Fibroblast of lung (primary cell): ENCODE results near the gene GRB10. TPM values are rescaled to one million over a fixed set of nuclear protein-coding genes. Genes with fewer than 3 reads are reported as not detected.

Experiments
- DNase-seq, 2 donors: peaks; one replicate each; pipeline versions ENCODE4 v3.0.0 to v3.0.0-alpha.2; 2010; ENCODE audit warnings: low read depth in 2 of 2
- H2AFZ ChIP-seq: 2 replicates; pipeline ENCODE4 v1.5.1; 2012; ENCODE audit warnings: low read length, control low read depth, inconsistent platforms
- H3K27ac ChIP-seq: 2 replicates; pipeline ENCODE4 v1.5.1; 2011; ENCODE audit warnings: low read length, control low read depth; ENCODE audit not compliant: insufficient read depth
- H3K27me3 ChIP-seq: 2 replicates; pipeline ENCODE4 v1.5.1; 2011; ENCODE audit warnings: mild to moderate bottlenecking, low read length; ENCODE audit not compliant: control insufficient read depth, insufficient read depth
- H3K36me3 ChIP-seq: 2 replicates; pipeline ENCODE4 v1.5.1; 2011; ENCODE audit warnings: low read length; ENCODE audit not compliant: control insufficient read depth, insufficient read depth
- H3K4me1 ChIP-seq: 2 replicates; pipeline ENCODE4 v1.5.1; 2011; ENCODE audit warnings: low read length; ENCODE audit not compliant: control insufficient read depth, insufficient read depth; ENCODE audit errors: extremely low read depth
- H3K4me2 ChIP-seq: 2 replicates; pipeline ENCODE4 v1.5.1; 2011; ENCODE audit warnings: low read length, control low read depth; ENCODE audit not compliant: insufficient read depth; ENCODE audit errors: extremely low read depth
- H3K4me3 ChIP-seq, 4 experiments: fragments of 200-600 bp in 1 of 4; sonication (generic) in 1 of 4; replicated peaks in 1 of 4; 2 replicates each; pipeline ENCODE4 v1.5.1; 2011 to 2016; ENCODE audit warnings: low read length in 4 of 4, low read depth in 3 of 4, mild to moderate bottlenecking in 3 of 4, control low read depth in 2 of 4, inconsistent platforms in 1 of 4, mixed read lengths in 1 of 4; ENCODE audit not compliant: insufficient read depth in 1 of 4; ENCODE audit errors: control extremely low read depth in 1 of 4
- H3K79me2 ChIP-seq: 2 replicates; pipeline ENCODE4 v1.5.1; 2012; ENCODE audit warnings: mild to moderate bottlenecking, low read length, inconsistent platforms; ENCODE audit not compliant: control insufficient read depth, insufficient read depth
- H3K9ac ChIP-seq: 2 replicates; pipeline ENCODE4 v1.5.1; 2011; ENCODE audit warnings: mild to moderate bottlenecking, low read length, control low read depth; ENCODE audit not compliant: insufficient read depth
- H3K9me3 ChIP-seq: 2 replicates; pipeline ENCODE4 v1.5.1; 2012; ENCODE audit warnings: low read depth, low read length; ENCODE audit not compliant: control insufficient read depth, insufficient read depth
- H4K20me1 ChIP-seq: 2 replicates; pipeline ENCODE4 v1.5.1; 2011; ENCODE audit warnings: low read length; ENCODE audit not compliant: control insufficient read depth, insufficient read depth; ENCODE audit errors: extremely low read depth
- EZH2 ChIP-seq: IDR thresholded peaks from 2 replicates; pipeline ENCODE4 v1.5.1; 2012; ENCODE audit warnings: low read length, control low read depth, mild to moderate bottlenecking; ENCODE audit errors: missing control alignments
- polyA plus RNA-seq, 2 donors: library from polyadenylated mRNA; depleted of rRNA in 1 of 2; stranded (reverse) in 1 of 2; unstranded in 1 of 2; fragments of >200 nt; gene quantifications; 2 replicates each; pipeline ENCODE4 v1.2.1, GENCODE V29; 2011 to 2012; ENCODE audit warnings: missing spikeins in 1 of 2
- total RNA-seq: library from RNA; depleted of rRNA; stranded (reverse); fragments of >200 nt; gene quantifications from 2 replicates; pipeline ENCODE4 v1.2.1, GENCODE V29; 2014
- TF ChIP-seq, protein P1 (sequence below), 2 donors: IDR thresholded peaks in 1 of 2; conservative IDR thresholded peaks in 1 of 2; 1 replicate in 1 of 2; 2 replicates in 1 of 2; pipeline ENCODE4 v1.5.1; 2011 to 2012; ENCODE audit warnings: low read length in 2 of 2, control low read depth in 1 of 2, inconsistent platforms in 1 of 2, low read depth in 1 of 2, mild to moderate bottlenecking in 1 of 2

GRB10 gene
- total and polyA plus RNA-seq, 2 donors (not counting 1 experiment from before 2014, with no cell fraction given): 11.1 to 64.1 TPM

DNA sequence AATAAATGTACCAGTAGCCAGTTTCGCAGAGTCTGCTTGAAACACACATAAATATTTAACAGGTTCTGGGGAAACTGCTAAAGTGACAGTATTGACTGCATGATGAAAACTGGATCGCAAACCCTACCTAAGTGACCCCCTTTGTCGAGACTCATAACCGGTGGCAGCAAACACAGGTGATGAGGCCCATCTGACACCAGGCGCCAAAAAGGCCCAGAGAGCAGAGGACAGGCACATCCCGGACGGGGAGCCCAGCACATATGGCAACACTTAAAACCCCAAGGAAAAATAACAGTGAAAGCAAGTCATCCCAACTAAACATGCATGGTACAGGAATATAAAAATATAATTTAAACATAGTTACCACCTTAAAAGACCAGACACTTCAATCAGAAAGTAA is 62.4 kb downstream of the GRB10 start:
- Histone ChIP-seq H4K20me1 (no peaks in the 10 kb centered on the region), H3K79me2 (peaks cover 1% of the 10 kb centered on the region), H3K9me3 (no peaks in the 10 kb centered on the region), H3K27ac (no peak overlapping the region), H3K9ac (no peak overlapping the region), H3K4me2 (no peak overlapping the region), H3K36me3 (no peaks in the 10 kb centered on the region), H3K27me3 (no peaks in the 10 kb centered on the region), H3K4me3 (no peak overlapping the region), H3K4me1 (peaks cover 3% of the 10 kb centered on the region), H2AFZ (no peak overlapping the region)
- no peak for DNase-seq
- TF ChIP-seq, protein P1, sequence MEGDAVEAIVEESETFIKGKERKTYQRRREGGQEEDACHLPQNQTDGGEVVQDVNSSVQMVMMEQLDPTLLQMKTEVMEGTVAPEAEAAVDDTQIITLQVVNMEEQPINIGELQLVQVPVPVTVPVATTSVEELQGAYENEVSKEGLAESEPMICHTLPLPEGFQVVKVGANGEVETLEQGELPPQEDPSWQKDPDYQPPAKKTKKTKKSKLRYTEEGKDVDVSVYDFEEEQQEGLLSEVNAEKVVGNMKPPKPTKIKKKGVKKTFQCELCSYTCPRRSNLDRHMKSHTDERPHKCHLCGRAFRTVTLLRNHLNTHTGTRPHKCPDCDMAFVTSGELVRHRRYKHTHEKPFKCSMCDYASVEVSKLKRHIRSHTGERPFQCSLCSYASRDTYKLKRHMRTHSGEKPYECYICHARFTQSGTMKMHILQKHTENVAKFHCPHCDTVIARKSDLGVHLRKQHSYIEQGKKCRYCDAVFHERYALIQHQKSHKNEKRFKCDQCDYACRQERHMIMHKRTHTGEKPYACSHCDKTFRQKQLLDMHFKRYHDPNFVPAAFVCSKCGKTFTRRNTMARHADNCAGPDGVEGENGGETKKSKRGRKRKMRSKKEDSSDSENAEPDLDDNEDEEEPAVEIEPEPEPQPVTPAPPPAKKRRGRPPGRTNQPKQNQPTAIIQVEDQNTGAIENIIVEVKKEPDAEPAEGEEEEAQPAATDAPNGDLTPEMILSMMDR (conservative IDR thresholded peaks at IDR 0.05 in 1 of 2, IDR thresholded peaks at IDR 0.05 in 1 of 2; ENCODE audit: low read depth in 1 of 2, low read length in 2 of 2): no peak
- TF ChIP-seq EZH2: no peak

DNA sequence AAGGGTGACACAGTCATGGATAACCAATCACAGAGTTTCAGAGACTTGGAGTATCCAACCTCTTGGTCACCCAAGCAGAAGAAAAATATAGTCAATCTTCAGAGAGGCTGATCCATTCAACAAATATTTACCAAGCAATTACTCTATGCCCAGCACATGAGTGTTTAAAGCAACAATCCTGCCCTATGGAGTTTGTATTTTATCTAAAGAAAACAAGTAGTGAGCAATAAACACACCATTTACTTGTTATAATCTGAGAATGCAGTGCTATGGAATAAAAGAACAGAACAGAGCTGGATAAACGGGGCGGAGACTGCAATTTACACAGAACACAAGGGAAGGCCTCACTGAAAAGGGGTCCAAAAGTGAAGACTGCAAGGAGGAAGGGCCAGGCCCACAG is 63.8 kb downstream of the GRB10 start:
- no peak for DNase-seq
- Histone ChIP-seq H3K9me3 (no peaks in the 10 kb centered on the region), H3K4me2 (no peak overlapping the region), H3K27me3 (no peaks in the 10 kb centered on the region), H3K27ac (no peak overlapping the region), H2AFZ (no peak overlapping the region), H3K4me1 (peaks cover under 1% of the 10 kb centered on the region), H3K9ac (no peak overlapping the region), H3K79me2 (peaks cover 1% of the 10 kb centered on the region), H3K36me3 (no peaks in the 10 kb centered on the region), H3K4me3 (no peak overlapping the region), H4K20me1 (no peaks in the 10 kb centered on the region)
- TF ChIP-seq, protein P1 (conservative IDR thresholded peaks at IDR 0.05 in 1 of 2, IDR thresholded peaks at IDR 0.05 in 1 of 2; ENCODE audit: low read depth in 1 of 2, low read length in 2 of 2): no peak
- no peak for TF ChIP-seq EZH2

- H4K20me1 ChIP-seq: no peaks in the 10 kb centered on the region
- peaks cover 3% of the 10 kb centered on the region for H3K79me2 ChIP-seq
- no peak overlapping the region for H3K27ac ChIP-seq
- no peaks in the 10 kb centered on the region for H3K9me3 ChIP-seq
- no peaks in the 10 kb centered on the region for H3K4me1 ChIP-seq
- H3K27me3 ChIP-seq: no peaks in the 10 kb centered on the region
- no peak overlapping the region for H3K4me2 ChIP-seq
- H2AFZ ChIP-seq: no peak overlapping the region
- no peaks in the 10 kb centered on the region for H3K36me3 ChIP-seq
- no peak for DNase-seq
- no peak overlapping the region for H3K4me3 ChIP-seq
- H3K9ac ChIP-seq: no peak overlapping the region
- TF ChIP-seq, protein P1 (conservative IDR thresholded peaks at IDR 0.05 in 1 of 2, IDR thresholded peaks at IDR 0.05 in 1 of 2; ENCODE audit: low read depth in 1 of 2, low read length in 2 of 2): no peak
- TF ChIP-seq EZH2: no peak
Observed at GRCh38 chr7:50718311-50718710, 64.4 kb downstream of the GRB10 start.
